Vagina (tissue), 2 donors: ENCODE measurements around the gene NCR2.

Experiments
- POLR2A ChIP-seq, 2 donors: fragments of 450-650 bp; IDR thresholded peaks; one replicate each; pipeline ENCODE4 v1.6.1; 2017; ENCODE audit warnings: antibody characterized with exemption in 2 of 2, mild to moderate bottlenecking in 2 of 2, moderate library complexity in 2 of 2
- TF ChIP-seq, protein P1 (sequence below), 3 experiments: fragments of 450-650 bp in 2 of 3; fragments of 200-600 bp in 1 of 3; sonication (generic) in 1 of 3; IDR thresholded peaks; one replicate each; pipeline ENCODE4 v1.5.1; 2017 to 2019; ENCODE audit warnings: antibody characterized with exemption in 3 of 3, mild to moderate bottlenecking in 2 of 3, moderate library complexity in 2 of 3

DNA sequence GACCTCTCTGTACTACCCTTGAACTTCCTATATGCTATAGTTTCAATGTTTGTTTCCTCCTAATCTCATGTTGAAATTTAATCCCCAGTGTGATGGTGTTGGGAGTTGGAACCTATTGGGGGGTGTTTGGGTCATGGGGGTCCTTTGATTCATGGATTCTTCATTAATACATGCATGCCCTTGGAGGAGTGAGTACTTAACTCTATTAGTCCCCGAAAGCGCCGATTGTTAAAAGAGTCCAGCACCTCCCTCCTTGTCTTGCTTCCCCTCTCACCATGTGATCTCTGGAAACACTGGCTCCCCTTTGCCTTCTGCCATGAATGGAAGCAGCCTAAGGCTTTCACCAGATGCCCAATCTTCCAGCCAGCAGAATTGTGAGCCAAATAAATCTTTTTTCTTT lies 31.7 kb downstream of the NCR2 start:
- TF ChIP-seq, protein P1, sequence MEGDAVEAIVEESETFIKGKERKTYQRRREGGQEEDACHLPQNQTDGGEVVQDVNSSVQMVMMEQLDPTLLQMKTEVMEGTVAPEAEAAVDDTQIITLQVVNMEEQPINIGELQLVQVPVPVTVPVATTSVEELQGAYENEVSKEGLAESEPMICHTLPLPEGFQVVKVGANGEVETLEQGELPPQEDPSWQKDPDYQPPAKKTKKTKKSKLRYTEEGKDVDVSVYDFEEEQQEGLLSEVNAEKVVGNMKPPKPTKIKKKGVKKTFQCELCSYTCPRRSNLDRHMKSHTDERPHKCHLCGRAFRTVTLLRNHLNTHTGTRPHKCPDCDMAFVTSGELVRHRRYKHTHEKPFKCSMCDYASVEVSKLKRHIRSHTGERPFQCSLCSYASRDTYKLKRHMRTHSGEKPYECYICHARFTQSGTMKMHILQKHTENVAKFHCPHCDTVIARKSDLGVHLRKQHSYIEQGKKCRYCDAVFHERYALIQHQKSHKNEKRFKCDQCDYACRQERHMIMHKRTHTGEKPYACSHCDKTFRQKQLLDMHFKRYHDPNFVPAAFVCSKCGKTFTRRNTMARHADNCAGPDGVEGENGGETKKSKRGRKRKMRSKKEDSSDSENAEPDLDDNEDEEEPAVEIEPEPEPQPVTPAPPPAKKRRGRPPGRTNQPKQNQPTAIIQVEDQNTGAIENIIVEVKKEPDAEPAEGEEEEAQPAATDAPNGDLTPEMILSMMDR (IDR thresholded peaks at IDR 0.05), result no peak
- TF ChIP-seq POLR2A (IDR thresholded peaks at IDR 0.05), result no peak
